Panc1 (cell line): ENCODE data around the gene CUZD1.

Source experiments
- POLR2AphosphoS5 ChIP-seq: IDR thresholded peaks from 2 replicates; pipeline ENCODE4 v1.6.1; 2012; ENCODE audit warnings: mild to moderate bottlenecking, low read depth, low read length, moderate library complexity
- TF ChIP-seq, protein P1 (sequence below): fragments of 450-650 bp; IDR thresholded peaks from 2 replicates; pipeline ENCODE4 v1.5.1; 2017; ENCODE audit warnings: mild to moderate bottlenecking
- TF ChIP-seq, protein P2 (sequence below), 2 experiments: IDR thresholded peaks; 2 replicates each; pipeline ENCODE4 v1.6.1; 2011 to 2012; ENCODE audit warnings: low read depth in 2 of 2, control low read depth in 1 of 2, low read length in 1 of 2, mild to moderate bottlenecking in 1 of 2, moderate library complexity in 1 of 2; ENCODE audit not compliant: insufficient read depth in 1 of 2

DNA sequence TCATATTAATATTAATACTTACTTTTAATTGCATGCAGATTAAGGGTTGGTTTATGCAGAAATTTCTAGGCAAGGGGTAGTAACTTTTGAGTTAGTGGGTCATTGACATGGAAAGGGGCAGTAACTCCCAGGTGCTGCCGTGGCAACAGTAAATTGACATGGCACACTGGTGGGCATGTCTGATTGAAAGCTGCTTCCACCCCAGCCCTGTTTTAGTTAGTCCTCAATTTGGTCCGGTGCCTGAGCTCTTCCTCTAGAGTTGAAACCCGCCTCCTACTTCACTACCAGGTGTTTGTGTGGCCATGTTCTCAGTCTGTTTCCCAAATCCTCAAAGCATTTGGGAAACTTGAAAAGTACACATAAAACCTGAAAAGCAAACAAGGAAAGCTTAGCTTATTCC is 18.4 kb downstream of the CUZD1 start:
- TF ChIP-seq, protein P1, sequence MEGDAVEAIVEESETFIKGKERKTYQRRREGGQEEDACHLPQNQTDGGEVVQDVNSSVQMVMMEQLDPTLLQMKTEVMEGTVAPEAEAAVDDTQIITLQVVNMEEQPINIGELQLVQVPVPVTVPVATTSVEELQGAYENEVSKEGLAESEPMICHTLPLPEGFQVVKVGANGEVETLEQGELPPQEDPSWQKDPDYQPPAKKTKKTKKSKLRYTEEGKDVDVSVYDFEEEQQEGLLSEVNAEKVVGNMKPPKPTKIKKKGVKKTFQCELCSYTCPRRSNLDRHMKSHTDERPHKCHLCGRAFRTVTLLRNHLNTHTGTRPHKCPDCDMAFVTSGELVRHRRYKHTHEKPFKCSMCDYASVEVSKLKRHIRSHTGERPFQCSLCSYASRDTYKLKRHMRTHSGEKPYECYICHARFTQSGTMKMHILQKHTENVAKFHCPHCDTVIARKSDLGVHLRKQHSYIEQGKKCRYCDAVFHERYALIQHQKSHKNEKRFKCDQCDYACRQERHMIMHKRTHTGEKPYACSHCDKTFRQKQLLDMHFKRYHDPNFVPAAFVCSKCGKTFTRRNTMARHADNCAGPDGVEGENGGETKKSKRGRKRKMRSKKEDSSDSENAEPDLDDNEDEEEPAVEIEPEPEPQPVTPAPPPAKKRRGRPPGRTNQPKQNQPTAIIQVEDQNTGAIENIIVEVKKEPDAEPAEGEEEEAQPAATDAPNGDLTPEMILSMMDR: no peak
- TF ChIP-seq, protein P2, sequence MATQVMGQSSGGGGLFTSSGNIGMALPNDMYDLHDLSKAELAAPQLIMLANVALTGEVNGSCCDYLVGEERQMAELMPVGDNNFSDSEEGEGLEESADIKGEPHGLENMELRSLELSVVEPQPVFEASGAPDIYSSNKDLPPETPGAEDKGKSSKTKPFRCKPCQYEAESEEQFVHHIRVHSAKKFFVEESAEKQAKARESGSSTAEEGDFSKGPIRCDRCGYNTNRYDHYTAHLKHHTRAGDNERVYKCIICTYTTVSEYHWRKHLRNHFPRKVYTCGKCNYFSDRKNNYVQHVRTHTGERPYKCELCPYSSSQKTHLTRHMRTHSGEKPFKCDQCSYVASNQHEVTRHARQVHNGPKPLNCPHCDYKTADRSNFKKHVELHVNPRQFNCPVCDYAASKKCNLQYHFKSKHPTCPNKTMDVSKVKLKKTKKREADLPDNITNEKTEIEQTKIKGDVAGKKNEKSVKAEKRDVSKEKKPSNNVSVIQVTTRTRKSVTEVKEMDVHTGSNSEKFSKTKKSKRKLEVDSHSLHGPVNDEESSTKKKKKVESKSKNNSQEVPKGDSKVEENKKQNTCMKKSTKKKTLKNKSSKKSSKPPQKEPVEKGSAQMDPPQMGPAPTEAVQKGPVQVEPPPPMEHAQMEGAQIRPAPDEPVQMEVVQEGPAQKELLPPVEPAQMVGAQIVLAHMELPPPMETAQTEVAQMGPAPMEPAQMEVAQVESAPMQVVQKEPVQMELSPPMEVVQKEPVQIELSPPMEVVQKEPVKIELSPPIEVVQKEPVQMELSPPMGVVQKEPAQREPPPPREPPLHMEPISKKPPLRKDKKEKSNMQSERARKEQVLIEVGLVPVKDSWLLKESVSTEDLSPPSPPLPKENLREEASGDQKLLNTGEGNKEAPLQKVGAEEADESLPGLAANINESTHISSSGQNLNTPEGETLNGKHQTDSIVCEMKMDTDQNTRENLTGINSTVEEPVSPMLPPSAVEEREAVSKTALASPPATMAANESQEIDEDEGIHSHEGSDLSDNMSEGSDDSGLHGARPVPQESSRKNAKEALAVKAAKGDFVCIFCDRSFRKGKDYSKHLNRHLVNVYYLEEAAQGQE (IDR thresholded peaks at IDR 0.05; ENCODE audit: insufficient read depth in 1 of 2, low read depth in 2 of 2, low read length in 1 of 2): no peak
- TF ChIP-seq POLR2AphosphoS5: no peak
